Osteoblast (primary cell): ENCODE results near the gene PRKN. TPM values are rescaled to one million over a fixed set of nuclear protein-coding genes. Genes with fewer than 3 reads are reported as not detected.

Experiments used
- DNase-seq: peaks from one replicate; pipeline ENCODE4 v3.0.0; 2011; ENCODE audit warnings: low spot score, mixed read lengths; ENCODE audit not compliant: insufficient read length; ENCODE audit errors: missing footprints
- H2AFZ ChIP-seq: 2 replicates; pipeline ENCODE4 v1.6.0; 2011; ENCODE audit warnings: mild to moderate bottlenecking, low read length
- H3K27ac ChIP-seq: 2 replicates; pipeline ENCODE4 v1.5.1; 2011; ENCODE audit warnings: mild to moderate bottlenecking, low read depth, low read length, moderate library complexity
- H3K27me3 ChIP-seq: 2 replicates; pipeline ENCODE4 v1.6.0; 2012; ENCODE audit warnings: mild to moderate bottlenecking, control low read depth, inconsistent platforms, low read length, moderate library complexity; ENCODE audit not compliant: insufficient read depth
- H3K36me3 ChIP-seq: 2 replicates; pipeline ENCODE4 v1.5.1; 2011; ENCODE audit warnings: mild to moderate bottlenecking, low read length, control low read depth, moderate library complexity; ENCODE audit not compliant: insufficient read depth
- H3K4me1 ChIP-seq: 2 replicates; pipeline ENCODE4 v1.5.1; 2011; ENCODE audit warnings: mild to moderate bottlenecking, low read length, control low read depth, moderate library complexity; ENCODE audit not compliant: insufficient read depth
- H3K4me2 ChIP-seq: 2 replicates; pipeline ENCODE4 v1.6.0; 2011; ENCODE audit warnings: mild to moderate bottlenecking, low read length; ENCODE audit not compliant: insufficient read depth
- H3K4me3 ChIP-seq: fragments of 200-600 bp; sonication (generic); 3 replicates; pipeline ENCODE4 v1.5.1; 2012; ENCODE audit warnings: mild to moderate bottlenecking, low read length, inconsistent platforms; ENCODE audit not compliant: insufficient read depth
- H3K79me2 ChIP-seq: 2 replicates; pipeline ENCODE4 v1.6.0; 2012; ENCODE audit warnings: mild to moderate bottlenecking, low read length, control low read depth, inconsistent platforms; ENCODE audit not compliant: insufficient read depth
- H3K9me3 ChIP-seq: 2 replicates; pipeline ENCODE4 v1.5.1; 2011; ENCODE audit warnings: low read depth, low read length, control low read depth
- H4K20me1 ChIP-seq: 2 replicates; pipeline ENCODE4 v1.6.0; 2012; ENCODE audit warnings: mild to moderate bottlenecking, low read length, control low read depth; ENCODE audit not compliant: insufficient read depth
- CTCF ChIP-seq: IDR thresholded peaks from 2 replicates; pipeline ENCODE4 v1.5.1; 2011; ENCODE audit warnings: mild to moderate bottlenecking, low read depth, low read length, moderate library complexity; ENCODE audit errors: extremely low read depth
- total RNA-seq: library from RNA; depleted of rRNA; stranded (reverse); fragments of >200 nt; gene quantifications from 2 replicates; pipeline ENCODE4 v1.2.3, GENCODE V29; 2012

The PRKN gene
- total RNA-seq, 1 donor, result 2.9 TPM

- H3K9me3 ChIP-seq, result no peaks in the 10 kb centered on the region
- no peaks in the 10 kb centered on the region for H3K4me1 ChIP-seq
- TF ChIP-seq CTCF, result no peak
- H3K27me3 ChIP-seq, result no peaks in the 10 kb centered on the region
- DNase-seq, result no peak
- H3K36me3 ChIP-seq, result no peaks in the 10 kb centered on the region
- no peak overlapping the region for H3K4me2 ChIP-seq
- no peak overlapping the region for H3K4me3 ChIP-seq
- H2AFZ ChIP-seq, result no peak overlapping the region
- no peaks in the 10 kb centered on the region for H3K79me2 ChIP-seq
- no peak overlapping the region for H3K27ac ChIP-seq
- no peaks in the 10 kb centered on the region for H4K20me1 ChIP-seq
Measured at GRCh38 chr6:162581988-162582780, 145.4 kb downstream of the PRKN start.

- TF ChIP-seq CTCF, result no peak
- Histone ChIP-seq H3K4me3 (no peak overlapping the region), H2AFZ (no peak overlapping the region), H3K4me2 (no peak overlapping the region), H3K27me3 (no peaks in the 10 kb centered on the region), H3K4me1 (no peaks in the 10 kb centered on the region), H3K27ac (no peak overlapping the region), H3K79me2 (no peaks in the 10 kb centered on the region), H3K36me3 (no peaks in the 10 kb centered on the region), H4K20me1 (no peaks in the 10 kb centered on the region), H3K9me3 (peaks cover 2% of the 10 kb centered on the region)
- DNase-seq, result no peak
Measured at GRCh38 chr6:162580619-162581018, 146.9 kb downstream of the PRKN start.

- Histone ChIP-seq H3K79me2 (no peaks in the 10 kb centered on the region), H3K4me2 (no peak overlapping the region), H3K9me3 (peaks cover 2% of the 10 kb centered on the region), H3K4me1 (no peaks in the 10 kb centered on the region), H3K4me3 (no peak overlapping the region), H3K27ac (no peak overlapping the region), H2AFZ (no peak overlapping the region), H3K36me3 (no peaks in the 10 kb centered on the region), H4K20me1 (no peaks in the 10 kb centered on the region), H3K27me3 (no peaks in the 10 kb centered on the region)
- no peak for DNase-seq
- no peak for TF ChIP-seq CTCF
Measured at GRCh38 chr6:162576016-162576415, 151.6 kb downstream of the PRKN start.

- no peaks in the 10 kb centered on the region for H3K79me2 ChIP-seq
- no peak overlapping the region for H2AFZ ChIP-seq
- H3K27me3 ChIP-seq, result no peaks in the 10 kb centered on the region
- H3K36me3 ChIP-seq, result no peaks in the 10 kb centered on the region
- no peak overlapping the region for H3K27ac ChIP-seq
- DNase-seq, result no peak
- H3K4me1 ChIP-seq, result no peaks in the 10 kb centered on the region
- H4K20me1 ChIP-seq, result no peaks in the 10 kb centered on the region
- H3K9me3 ChIP-seq, result peaks cover 2% of the 10 kb centered on the region
- no peak overlapping the region for H3K4me2 ChIP-seq
- H3K4me3 ChIP-seq, result no peak overlapping the region
- TF ChIP-seq CTCF, result no peak
Measured at GRCh38 chr6:162572240-162572639, 155.3 kb downstream of the PRKN start.
